ENCODE data around the gene PARP12.

The PARP12 gene

DNA sequence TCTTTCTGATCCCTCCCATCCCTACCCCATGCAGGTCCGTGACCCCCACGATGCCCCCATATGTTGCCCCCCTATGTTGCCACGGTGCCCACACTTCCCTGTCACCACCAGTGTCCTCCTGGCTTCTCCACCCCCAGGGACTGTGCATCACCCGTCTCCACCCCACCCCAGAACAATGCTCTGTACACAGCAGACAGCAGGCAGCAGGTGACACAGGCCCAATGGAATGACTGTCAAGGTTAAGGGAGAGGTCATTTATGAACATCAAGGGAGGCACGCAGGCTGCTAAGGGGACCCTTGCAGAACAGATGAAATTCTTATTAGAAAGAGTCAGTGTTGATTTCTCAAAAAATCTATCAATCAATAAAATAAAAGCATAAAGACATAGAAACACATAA, 71.5 kb downstream of the PARP12 start:
- no peak for DNase-seq (ENCODE audit: low spot score)

DNA sequence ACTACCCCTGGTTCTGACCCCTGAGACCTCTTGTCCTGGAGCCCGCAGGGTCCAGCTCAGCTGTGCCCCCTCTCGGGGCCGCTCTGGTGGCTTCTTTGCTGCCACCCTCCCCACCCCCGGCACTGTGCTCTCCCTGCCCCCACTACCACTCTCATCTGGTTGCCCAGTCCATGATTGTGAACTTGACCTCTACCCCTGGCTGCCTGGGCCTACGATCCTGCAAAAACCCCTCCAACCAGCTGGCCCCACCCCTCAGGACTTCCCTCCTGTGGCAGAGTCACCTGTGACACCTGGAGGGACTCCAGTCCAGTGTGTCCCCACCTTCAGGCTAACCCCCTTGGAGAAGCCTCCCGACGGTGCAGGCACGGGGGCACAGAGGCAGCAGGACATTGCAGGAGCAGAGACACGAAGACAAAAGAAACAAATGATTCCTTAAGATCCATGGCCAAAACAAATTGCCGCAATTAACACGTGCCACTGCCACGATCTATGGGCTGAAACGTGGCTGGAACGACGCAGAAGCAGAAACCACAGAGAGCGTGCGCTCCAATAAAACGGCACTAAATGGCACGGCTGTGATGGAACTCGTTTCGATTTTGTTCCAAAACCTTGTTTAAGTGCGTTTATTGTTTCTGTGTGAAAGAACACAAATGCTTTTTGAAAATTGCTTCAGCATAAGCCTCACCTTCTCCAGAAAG, 72.0 kb downstream of the PARP12 start:
- DNase-seq (ENCODE audit: low spot score): no peak

DNA sequence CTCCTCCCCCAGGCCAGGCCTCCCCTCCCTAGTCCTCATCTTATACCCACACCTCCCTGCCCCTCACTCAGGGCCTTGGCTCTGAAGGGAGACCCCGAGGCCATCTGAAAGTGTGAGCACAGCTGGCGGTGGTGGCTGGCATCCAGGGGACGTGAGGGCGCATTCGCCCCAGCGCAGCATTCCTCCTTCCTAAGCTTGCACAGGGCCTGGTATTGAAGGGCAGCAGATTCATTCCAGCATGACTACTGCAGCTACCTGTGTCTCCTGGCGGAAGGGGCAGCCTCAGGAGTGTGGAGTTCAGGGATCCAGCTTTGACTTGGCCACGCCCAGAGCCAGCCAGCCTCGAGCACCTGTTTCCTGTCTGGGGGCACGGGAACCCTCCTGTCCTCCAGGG, 72.6 kb downstream of the PARP12 start:
- no peak for DNase-seq (ENCODE audit: low spot score)

DNA sequence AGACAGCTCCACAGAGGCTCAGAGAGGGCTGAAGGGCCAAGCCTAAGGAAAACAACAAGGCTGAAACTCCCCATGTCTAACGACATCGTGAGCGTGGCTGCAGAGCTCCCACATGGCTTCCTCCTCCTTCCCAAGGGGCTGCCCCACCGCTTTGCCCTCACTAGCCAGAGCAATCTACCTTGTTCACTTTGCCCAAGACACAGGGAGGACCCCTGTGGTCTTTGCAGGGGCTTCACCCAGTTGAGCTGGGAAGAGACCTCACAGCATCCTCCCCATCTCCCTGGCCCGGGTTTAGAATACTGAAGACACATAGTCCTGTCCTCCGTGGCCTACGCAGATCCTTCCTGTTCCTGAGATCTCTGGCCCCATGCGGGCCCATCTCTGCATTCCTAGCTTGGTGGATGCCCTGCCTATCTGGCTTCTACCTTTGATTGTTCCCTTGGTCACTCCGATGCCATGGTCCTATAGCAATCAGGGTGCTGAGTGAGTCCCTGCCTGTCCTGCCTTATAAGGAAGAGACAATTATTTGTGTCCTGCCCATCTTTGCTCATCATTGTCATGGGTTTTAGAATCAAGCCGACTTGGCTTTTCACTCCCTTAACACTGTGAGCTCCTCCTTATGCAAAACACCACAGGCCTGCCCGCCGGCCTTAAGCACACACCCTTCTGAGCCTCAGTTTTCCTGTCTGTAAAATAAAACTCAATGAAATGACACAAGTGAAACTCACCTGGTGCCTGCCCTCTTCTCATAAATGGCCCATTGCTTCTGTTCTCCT, 73.2 kb downstream of the PARP12 start:
- no peak for DNase-seq (ENCODE audit: low spot score)

DNA sequence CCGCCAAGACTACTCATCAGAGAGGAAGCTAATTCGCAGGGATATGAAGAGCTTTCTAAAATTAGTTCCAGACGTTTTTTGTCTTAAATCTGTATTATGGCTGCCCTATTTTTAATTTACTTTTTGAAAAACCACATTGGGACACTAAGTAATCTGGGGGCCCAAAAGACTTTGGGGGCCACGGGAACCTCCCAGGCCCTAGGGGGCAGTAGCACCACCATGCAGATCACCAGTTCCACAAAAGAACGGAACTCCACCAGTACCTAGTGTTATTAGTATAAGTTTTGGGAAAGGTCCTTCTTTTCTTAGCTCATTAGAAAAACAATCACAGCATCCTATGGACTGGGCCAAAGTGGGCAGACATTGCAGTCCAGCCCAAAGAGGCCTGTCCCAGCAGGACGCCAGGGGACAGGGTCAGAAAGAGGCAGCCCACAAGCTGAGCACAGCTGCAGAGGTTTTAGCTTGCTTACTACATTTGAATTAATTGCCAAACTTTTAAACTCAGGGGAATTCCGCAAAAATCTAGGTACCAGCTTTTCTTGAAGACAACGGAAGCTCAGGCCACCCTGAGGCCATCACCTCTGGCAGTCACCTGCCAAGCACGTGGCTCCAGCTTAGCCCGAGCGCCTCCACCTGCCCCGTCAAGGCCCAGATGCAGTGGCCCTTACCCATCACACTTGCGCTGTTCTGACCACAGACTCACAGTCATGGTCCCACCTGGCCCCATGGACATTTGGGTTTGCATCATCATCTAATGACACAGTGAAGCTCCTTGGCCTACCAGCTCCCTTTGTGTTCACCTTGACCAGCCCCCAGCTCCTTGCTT, 74.8 kb downstream of the PARP12 start:
- DNase-seq (ENCODE audit: low spot score): no peak

DNA sequence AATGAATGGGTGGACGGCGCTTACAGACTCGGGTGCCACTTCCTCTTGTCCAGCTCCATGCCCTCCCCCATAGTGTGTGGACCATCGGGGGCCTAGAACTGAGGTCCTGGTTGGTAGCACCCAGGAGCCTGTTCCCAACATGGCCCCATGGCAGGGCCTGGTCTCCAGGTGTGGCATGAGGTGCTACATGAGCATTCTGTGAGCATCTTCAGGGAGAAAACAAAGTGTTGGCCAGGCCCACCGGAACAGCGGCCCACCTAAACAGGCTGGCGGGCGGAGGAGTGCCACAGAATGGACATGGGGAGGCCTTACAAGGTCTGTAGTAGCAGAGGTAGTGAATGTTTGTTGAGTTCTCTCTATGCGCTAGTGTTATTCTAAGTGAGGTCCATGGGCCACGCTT, 76.9 kb downstream of the PARP12 start:
- no peak for DNase-seq (ENCODE audit: low spot score)

DNA sequence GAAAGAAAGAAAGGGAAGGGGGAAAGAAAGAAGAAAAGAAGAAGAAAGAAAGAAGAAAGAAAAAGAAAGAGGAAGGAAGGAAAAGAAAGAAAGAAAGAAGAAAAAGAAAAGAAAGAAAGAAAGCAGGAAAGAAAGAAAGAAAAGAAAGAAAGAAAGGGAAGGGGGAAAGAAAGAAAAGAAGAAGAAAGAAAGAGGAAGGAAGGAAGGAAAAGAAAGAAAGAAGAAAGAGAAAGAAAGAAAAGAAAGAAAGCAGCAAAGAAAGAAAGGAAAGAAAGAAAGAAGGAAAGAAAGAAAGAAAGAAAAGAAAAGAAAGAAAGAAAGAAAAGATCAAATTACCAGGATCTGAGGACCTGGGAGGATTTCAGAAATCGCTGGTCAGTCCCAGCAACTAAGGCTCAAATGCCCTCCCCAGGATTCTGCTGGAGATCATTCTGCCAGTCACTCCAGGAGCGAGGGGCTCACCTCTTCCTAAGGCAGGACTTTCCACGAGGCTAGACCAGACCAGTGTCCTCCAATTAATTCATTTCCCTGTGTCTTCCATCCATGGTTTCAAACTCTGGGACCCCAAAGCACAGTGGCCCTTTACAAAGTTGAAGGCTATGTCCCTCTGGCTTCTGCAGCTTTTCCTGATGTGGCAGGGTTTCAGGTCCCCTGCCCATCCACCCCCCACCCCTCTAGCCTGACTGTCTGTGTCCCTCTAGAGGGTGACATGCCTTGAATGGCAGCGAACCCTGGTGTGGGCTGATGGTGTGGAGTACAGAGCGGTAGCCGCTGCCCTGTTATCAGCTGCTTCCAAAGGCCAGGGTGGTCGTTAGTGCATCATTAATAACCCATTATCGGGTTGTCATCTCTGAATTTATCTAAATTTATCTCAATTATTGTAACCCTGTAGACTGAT, 77.9 kb downstream of the PARP12 start:
- no peak for DNase-seq (ENCODE audit: low spot score)

DNA sequence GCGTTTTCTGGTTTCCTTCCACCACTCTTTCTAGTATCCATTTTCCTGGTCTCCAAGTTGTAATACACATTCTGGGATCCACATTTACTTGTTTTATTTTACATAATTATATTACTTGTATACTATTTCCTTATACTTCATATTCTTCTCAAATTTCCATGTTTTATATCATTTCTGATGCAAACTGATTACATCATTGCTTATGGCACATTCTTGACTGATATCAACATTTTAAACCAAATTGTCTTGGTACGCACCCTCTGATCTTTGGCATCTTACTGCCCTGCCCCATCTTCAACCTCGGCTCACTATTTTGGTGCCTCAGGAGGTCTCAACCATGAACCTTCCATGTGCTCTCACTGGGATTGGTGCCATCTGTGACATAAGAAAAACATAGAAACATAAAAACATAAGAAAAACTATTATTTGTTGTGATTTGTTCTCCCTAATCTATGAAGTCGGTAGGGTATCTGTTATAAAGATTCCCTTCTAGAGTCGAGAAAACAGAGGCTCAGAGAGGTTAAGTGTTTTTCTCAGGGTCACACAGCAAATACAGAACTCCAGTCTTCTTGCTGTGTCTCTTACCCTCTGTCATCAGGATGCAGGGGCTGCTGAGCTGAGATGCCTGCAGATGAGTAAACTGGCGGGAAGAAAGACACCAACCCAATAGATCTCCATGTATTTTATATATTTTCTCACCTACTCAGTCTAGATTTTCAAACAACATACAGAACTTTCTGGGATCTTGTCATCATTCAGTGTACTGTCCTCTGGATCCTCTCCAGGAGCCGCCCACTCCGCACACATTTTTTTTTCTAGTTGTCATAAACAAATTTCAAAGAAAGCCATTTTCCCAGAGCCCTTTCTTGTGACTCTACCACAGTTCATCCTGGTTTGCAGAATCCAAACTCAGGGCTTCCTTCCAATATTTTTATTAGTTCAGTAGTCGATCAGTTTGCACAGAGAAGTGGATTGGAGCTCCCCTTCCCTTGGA, 79.5 kb downstream of the PARP12 start:
- DNase-seq (ENCODE audit: low spot score): no peak

DNA sequence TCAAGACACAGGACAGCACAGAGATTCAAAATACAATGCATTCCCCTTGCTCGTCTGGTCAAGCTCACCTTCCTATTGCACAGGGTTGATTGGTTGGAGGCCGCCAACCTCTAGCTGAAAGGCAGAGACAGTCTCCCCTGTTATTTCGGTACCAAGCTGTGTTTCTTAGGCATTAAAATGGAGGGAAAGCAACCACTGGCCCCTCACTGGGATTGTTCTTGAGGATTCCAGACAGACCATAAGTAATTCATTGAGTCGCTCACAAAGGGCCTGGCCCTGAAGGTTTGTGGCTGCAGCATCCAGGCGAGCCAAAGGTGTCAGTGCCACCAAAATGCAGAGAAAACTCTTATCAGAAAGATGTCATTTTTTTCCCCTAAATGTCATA, 81.2 kb downstream of the PARP12 start:
- no peak for DNase-seq (ENCODE audit: low spot score)

DNA sequence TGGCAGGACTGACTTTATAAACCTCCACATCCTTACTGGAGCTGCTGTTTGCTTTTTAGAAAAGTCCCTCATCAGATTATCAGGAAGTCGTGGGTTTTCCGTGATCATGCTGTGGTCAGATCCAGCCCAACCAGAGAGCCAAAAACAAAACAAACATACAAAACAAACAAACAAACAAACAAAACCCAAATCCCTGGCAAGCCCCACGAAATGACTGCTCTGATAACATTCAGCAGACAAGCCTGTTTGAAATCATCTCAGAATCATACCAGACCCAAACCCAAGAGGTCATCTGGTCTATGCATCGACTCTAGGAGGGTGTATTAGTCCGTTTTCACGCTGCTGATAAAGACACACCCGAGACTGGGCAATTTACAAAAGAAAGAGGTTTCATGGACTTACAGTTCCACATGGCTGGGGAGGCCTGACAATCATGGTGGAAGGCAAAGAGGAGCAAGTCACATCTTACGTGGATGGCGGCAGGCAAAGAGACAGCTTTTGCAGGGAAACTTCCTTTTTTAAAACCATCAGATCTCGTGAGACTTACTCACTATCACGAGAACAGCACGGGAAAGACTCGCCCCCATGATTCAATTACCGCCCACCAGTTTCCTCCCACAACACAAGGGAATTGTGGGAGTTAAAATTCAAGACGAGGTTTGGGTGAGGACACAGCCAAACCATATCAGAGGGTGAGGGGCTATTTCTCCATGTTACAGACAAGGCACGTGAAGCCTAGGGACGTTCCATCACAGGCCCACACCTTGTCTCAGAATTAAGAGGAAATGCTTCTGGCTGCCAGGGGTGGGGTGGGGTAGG, 85.7 kb downstream of the PARP12 start:
- no peak for DNase-seq (ENCODE audit: low spot score)

DNA sequence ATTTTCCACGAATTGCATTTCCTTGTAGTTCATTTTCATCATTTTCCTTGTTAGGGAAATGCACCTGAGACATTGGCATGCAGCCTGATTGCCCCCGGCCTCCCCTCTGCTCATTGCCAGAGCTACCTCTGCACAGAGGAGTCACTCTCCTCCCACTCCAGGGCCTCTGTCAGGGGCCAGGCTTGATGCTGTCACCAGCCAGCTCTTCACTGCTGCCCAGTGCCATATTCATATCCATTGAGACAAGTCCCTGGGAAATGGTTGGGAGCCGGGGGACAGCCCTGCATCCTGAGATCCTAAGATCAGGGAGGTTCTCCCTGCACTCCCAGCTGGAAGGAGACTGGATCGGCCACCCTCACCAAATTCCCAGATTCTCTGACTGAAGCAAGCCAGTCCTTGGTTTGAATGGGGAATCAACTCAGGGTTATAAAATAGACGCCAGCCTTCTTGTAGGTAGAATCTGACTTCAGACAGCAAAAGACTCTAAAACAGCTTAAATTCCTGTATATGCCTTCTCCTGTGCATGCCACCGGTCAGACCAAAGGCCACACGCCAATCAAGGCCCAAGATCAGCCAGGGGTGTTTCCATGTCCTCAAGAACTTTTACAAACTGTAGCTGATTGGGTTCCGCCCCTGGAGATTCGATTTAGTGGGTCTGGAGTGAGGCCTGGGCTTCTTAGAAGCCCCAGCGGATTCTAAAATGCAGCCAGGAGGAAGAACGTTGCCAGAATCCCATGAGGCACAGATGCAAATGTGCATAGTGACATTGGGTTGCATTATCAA, 86.5 kb downstream of the PARP12 start:
- no peak for DNase-seq (ENCODE audit: low spot score)

DNA sequence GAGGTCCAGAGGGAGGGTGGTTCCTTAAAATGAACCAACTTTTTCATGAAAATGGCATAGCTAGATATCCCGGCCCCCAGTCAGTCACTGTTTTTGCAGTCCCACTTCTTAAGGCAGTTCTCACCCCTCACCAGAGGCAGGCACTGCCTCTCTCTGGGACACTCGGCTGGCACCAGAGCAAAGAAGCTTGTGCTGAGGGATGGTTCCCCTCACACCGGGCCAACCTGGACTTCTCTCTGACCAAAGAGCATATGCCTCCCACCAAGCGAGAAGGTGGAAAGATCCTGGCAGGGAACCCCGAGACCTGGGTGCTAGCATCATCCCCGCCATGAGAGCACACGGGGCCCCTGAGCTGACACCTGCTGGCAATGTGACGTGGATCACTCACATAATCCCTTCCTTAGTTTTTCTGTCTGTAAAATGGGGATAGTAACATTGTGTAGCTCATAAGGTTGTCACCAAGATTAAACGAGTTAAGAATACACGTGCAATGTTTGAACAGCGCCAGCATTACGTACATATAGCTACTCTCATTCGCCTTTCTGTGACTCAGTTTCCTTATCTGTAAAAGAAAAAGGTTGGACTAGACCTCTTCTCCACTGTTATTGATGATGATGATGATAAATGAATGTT, 88.5 kb downstream of the PARP12 start:
- no peak for DNase-seq (ENCODE audit: low spot score)
